Activated gamma-delta T cell treated with anti-CD3 and anti-CD28 coated beads, Interleukin-2, amount 50 U/mL, for 16 hours (primary cell): Measurements from ENCODE around the gene MOGAT2.

Experiments
- DNase-seq: peaks from one replicate; pipeline ENCODE4 v3.0.0-alpha.2; 2020; ENCODE audit warnings: low read depth

The MOGAT2 gene

DNA sequence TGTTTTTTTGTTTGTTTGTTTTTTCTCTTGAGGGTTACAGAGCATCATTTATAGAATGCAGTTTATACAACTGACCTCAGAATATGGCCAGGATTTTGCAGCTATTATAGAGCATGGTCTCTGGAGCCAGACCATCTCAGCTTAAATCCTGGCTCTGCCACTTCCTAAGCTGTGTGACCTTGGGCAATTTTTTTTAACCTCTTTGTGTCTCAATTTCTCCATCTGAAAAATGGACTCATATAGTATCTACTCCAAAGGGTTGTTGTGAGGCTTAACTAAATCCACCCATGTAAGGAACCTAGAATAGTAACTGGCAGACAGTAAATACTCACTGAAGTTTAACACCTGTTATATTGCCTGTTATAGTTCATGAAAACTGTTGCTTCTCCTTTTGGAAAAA lies 42.6 kb downstream of the MOGAT2 start:
- DNase-seq, result no peak

- no peak for DNase-seq
Observed at GRCh38 chr11:75760710-75761493, 43.3 kb downstream of the MOGAT2 start.

GRCh38 chr11:75762158-75762557 lies 44.5 kb downstream of the MOGAT2 start:
- no peak for DNase-seq

DNA sequence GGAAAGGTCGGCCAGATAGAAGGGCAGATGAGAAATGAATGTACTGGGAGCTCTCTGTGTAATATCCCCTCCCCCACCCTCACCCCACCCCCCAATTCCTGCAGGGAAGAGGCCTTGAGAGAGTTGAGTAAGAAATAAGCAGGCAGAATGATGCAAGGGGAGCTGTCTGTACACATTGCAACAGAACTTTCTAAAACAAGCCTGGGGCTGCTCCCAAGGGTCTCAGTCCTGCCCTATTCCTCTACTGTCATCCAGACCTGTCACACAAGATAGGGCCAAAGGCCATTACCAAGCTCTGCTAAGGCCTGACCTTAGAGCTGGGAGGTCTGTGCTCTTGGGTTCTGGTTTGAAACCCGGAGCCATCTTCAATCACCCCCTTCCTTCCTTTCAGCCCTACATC lies 45.2 kb downstream of the MOGAT2 start:
- DNase-seq, result no peak

DNA sequence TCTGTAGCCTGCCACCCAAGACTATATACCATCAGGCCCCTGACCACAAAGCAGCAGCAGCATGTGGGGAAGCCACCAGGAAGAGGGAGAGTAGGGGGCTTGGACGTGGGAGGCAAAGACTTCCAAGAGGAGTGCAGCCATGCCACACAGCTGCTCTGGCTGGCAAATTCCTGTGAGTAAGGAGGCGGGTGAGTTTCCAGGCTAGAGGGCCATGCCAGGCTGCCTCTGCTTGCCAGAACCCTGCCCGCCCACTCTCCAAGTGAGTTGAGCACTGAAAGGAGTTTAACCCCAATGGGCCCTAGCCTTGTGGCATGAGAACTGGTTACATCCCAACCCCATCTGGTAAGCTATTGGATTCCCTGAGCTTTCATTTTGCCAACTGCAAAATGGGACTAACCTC lies 46.2 kb downstream of the MOGAT2 start:
- no peak for DNase-seq

DNA sequence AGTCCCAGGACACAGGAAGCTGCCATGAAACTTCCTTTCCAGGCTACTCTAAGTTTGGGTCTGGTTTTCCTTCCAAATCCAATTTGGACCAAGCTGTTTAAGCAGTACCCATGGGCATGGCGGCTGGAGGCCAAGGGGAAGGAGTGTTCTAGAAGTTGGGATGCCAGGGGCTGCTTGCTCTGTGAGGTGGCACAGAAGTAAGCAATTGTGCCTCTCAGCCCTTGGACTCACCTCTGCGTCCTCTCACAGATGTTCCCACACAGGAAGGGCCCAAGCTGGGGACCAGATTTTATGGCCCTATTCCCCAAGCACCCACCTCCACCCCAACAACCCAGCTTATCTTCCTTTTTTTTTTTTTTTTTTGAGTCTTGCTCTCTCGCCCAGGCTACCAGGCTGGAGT lies 47.5 kb downstream of the MOGAT2 start:
- no peak for DNase-seq

GRCh38 chr11:75766443-75767227 lies 49.0 kb downstream of the MOGAT2 start:
- DNase-seq, result no peak

- DNase-seq, result no peak
Observed at GRCh38 chr11:75767228-75767572, 49.6 kb downstream of the MOGAT2 start.

DNA sequence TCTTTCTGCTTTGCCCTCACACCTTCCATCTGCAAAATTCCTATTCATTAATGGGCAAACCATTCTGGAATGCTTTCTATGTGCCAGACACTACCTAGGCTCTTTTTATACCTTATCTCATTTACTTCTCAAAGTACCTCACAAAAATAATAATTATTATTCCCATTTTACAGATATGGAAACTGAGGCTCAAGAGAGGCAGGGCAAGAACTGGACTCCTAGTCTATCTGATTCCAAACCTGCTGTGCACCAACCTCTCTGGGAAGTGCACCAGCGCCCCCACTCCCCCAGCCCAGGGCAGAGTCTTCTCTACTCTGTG lies 50.1 kb downstream of the MOGAT2 start:
- no peak for DNase-seq

- peak; percentile 57 for DNase-seq
Observed at GRCh38 chr11:75768112-75768908, 50.7 kb downstream of the MOGAT2 start, which contains the start of gene DGAT2. Gene DGAT2 (plus strand): TSS chr11:75768778. CDS start chr11:75768992, 214 bp downstream.

DNA sequence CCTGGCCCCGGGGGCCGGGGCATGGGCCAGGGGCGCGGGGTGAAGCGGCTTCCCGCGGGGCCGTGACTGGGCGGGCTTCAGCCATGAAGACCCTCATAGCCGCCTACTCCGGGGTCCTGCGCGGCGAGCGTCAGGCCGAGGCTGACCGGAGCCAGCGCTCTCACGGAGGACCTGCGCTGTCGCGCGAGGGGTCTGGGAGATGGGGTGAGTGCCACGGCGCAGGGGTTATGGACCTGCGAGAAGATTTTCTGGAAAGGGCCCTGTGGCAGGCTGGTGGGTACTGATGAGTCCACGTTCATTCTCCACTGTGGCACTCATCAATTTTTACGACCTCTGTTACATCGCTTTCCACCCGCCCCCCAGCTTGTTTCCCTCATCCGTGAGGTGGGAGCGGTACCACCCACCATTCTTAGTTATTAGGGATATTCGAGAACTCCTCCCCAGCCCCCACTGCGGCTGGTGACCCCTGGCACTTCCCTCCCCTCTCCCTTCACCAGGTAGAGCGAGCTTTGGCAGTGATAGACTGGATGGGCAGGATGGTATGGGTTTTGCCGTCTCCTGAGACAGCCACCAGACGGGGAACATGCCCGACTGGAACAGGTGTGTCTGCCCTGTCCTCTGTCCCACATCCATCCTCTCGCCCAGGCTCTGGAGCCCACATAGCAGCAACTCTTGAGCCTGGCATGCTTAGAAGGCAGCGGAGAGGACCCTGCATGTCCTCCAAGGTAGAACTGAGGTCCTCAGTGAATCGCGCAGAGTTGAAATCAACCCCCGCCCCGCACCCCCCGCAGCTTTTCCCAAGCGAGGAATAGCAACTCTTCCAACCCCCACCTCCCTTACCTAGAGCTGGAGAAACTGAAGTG lies 51.5 kb downstream of the MOGAT2 start:
- no peak for DNase-seq

DNA sequence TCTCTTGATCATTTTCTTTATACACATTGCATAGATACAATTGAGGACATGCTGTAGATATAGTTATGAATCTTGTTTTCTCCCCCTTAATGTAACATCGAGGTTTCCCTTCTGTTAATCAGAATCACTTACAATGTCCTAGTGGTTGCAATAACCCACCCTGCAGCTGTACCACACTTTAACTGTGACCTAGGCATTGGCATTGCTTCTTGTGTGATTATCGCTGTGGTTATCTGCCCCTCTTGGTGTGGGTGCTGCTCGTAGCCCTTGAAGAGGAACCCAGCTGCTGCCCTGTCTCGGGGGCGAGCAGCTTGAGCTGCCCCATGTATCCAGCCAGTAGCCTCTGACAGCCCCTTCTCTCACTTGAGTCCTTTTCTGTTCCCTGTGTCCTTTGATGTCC lies 52.5 kb downstream of the MOGAT2 start:
- DNase-seq, result no peak

- DNase-seq, result no peak
Observed at GRCh38 chr11:75771646-75772410, 54.2 kb downstream of the MOGAT2 start.

- DNase-seq, result no peak
Observed at GRCh38 chr11:75773595-75774353, 56.1 kb downstream of the MOGAT2 start.

- no peak for DNase-seq
Observed at GRCh38 chr11:75775056-75775455, 57.4 kb downstream of the MOGAT2 start.

DNA sequence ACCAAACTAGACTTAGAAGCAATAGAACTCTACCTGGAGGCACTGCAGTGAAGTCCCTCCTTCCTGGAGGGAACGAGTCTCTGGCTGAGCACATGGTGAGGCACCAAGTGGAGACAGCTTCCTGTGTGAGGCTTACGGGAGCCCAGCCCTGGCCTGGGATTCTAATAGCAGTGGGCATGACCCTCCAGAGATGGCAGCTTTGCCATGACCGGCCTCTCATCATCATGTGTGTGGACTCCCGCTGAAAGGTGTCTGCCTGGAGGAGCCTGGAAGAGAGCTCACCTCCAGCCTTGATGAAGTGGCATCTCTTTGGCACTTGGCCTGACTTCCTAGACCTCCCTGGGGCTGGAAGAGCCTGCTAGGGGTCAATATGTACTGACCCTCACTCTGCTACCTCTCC lies 58.9 kb downstream of the MOGAT2 start:
- DNase-seq, result no peak

DNA sequence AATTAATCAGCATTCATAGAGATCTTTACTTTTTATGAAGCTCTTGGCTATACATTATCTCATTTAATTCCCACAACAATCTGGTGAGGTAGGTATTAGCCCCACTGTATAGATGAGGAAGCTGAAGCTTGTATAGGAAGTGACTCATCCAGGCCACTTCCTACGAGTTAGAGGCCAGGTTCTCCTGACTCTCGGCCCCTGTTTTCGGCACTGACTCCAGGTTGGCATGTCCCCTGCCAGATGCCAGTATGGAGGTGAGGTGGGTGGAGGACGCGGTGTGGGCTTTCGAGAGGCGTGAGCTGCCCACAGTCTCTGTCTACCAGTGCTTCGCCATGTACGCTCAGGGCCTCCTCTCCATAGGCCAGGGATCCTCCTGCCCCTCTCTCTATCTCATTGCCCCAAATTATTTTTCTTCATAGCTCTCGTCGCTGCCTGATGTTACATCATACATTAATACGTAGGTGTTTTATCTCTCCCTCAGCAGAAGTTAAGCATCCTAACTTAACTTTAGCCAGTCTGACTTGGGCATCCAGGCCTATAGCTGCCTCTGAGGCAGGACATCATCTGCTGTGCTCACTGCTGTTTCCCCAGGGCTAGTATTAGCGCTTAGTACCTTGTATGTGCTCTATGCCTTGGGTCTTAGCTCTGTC lies 59.9 kb downstream of the MOGAT2 start:
- no peak for DNase-seq

GRCh38 chr11:75778962-75779361 lies 61.3 kb downstream of the MOGAT2 start:
- no peak for DNase-seq

DNA sequence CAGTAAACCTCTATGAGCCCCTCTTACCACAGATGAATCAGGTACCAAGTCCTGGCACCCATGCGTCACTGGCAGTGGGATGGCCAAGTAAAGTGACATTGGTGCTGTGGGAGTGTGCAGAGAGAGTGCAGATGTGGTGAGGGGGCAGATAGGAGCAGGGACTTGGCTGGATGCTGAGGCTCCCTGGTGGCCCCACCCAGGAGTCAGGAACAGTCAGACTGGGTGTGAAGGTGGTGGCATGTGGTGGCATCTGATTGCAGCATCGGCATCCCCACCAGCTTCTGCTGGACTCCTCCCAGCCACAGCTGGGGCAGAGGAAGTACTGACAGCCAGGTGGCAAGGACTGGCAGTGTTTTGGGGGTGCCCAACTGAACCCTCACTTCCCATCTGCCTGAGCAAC lies 62.3 kb downstream of the MOGAT2 start:
- no peak for DNase-seq

GRCh38 chr11:75780888-75781287 lies 63.2 kb downstream of the MOGAT2 start:
- no peak for DNase-seq
